K562 (cell line): Measurements from ENCODE around the gene AIF1. TPM values are rescaled to one million over a fixed set of nuclear protein-coding genes. Genes with fewer than 3 reads are reported as not detected.

Experiments used
- BRF1 ChIP-seq: IDR thresholded peaks from 3 replicates; pipeline ENCODE4 v1.6.1; 2011; ENCODE audit warnings: borderline replicate concordance, mild to moderate bottlenecking; ENCODE audit not compliant: insufficient read length; ENCODE audit errors: extremely low read depth
- CBX3 ChIP-seq, 2 experiments: IDR thresholded peaks; 1 replicate in 1 of 2; 2 replicates in 1 of 2; pipeline ENCODE4 v1.6.1; 2012; ENCODE audit warnings: inconsistent platforms in 2 of 2, low read length in 2 of 2, borderline replicate concordance in 1 of 2, control low read depth in 1 of 2
- CHD1 ChIP-seq: fragments of 200-600 bp; sonication (generic); IDR thresholded peaks from one replicate; pipeline ENCODE4 v1.6.1; 2012; ENCODE audit warnings: mild to moderate bottlenecking, moderate library complexity, low read length, inconsistent platforms
- ETS2 ChIP-seq: IDR thresholded peaks from 2 replicates; pipeline ENCODE4 v1.6.1; 2016; ENCODE audit warnings: borderline replicate concordance, missing genetic modification characterization, mild to moderate bottlenecking, moderate library complexity, missing compliant biosample characterization; ENCODE audit not compliant: poor library complexity, severe bottlenecking
- ETV5 ChIP-seq: sonication (generic); formaldehyde crosslinking; IDR thresholded peaks from 2 replicates; pipeline ENCODE4 v1.4.0; 2020; ENCODE audit warnings: low read depth, mild to moderate bottlenecking, missing genetic modification reagents
- EZH2 ChIP-seq: IDR thresholded peaks from 2 replicates; pipeline ENCODE4 v1.6.1; 2012; ENCODE audit warnings: low read depth, mild to moderate bottlenecking, inconsistent platforms, low read length, borderline replicate concordance
- HDGF ChIP-seq: fragments of 450-650 bp; IDR thresholded peaks from 2 replicates; pipeline ENCODE4 v1.6.1; 2016
- JUN ChIP-seq, 2 experiments: sonication (generic) in 1 of 2; formaldehyde crosslinking in 1 of 2; IDR thresholded peaks; 2 replicates each; pipeline versions ENCODE4 v1.6.1 to v1.8.0; 2012 to 2022; ENCODE audit warnings: borderline replicate concordance in 2 of 2, mild to moderate bottlenecking in 2 of 2, improper control_type of control experiment in 1 of 2, low read depth in 1 of 2, low read length in 1 of 2, missing genetic modification reagents in 1 of 2
- KHSRP ChIP-seq: fragments of 450-650 bp; IDR thresholded peaks from 2 replicates; pipeline ENCODE4 v1.6.1; 2017
- MED1 ChIP-seq: sonication (generic); formaldehyde crosslinking; IDR thresholded peaks from 2 replicates; pipeline ENCODE4 v1.8.1; 2023; ENCODE audit warnings: missing genetic modification reagents, borderline replicate concordance
- MYNN ChIP-seq, 2 experiments: sonication (generic); formaldehyde crosslinking in 1 of 2; IDR thresholded peaks; 2 replicates each; pipeline versions ENCODE4 v1.5.0 to v1.6.1; 2016 to 2020; ENCODE audit warnings: antibody characterized with exemption in 1 of 2, missing genetic modification reagents in 1 of 2
- NELFE ChIP-seq: IDR thresholded peaks from 2 replicates; pipeline ENCODE4 v1.6.1; 2011; ENCODE audit warnings: mild to moderate bottlenecking; ENCODE audit not compliant: insufficient read depth, insufficient read length
- PHB ChIP-seq: fragments of 250-450 bp; sonication (Bioruptor Pico); IDR thresholded peaks from 2 replicates; pipeline ENCODE4 v1.5.0; 2021
- PHTF2 ChIP-seq: fragments of 250-450 bp; sonication (Bioruptor Pico); IDR thresholded peaks from 2 replicates; pipeline ENCODE4 v1.5.0; 2021; ENCODE audit warnings: mild to moderate bottlenecking
- RBM39 ChIP-seq: fragments of 200-400 bp; formaldehyde crosslinking; optimal IDR thresholded peaks from 2 replicates; pipeline ENCODE3; 2018; ENCODE audit warnings: low read depth, low read length
- SIRT6 ChIP-seq: IDR thresholded peaks from one replicate; pipeline ENCODE4 v1.6.1; 2012; ENCODE audit warnings: low read depth, mild to moderate bottlenecking, control low read depth, inconsistent platforms, low read length, moderate library complexity
- SMAD3 ChIP-seq: fragments of 450-650 bp; formaldehyde crosslinking; conservative IDR thresholded peaks from 2 replicates; pipeline ENCODE4 v1.4.0; 2020; ENCODE audit warnings: mild to moderate bottlenecking
- THAP12 ChIP-seq: fragments of 250-450 bp; sonication (Bioruptor Pico); IDR thresholded peaks from 2 replicates; pipeline ENCODE4 v1.9.0; 2021; ENCODE audit warnings: mild to moderate bottlenecking, inconsistent platforms
- XRCC5 ChIP-seq: fragments of 200-400 bp; formaldehyde crosslinking; IDR thresholded peaks from 2 replicates; pipeline ENCODE4 v1.6.1; 2017; ENCODE audit warnings: low read depth, mild to moderate bottlenecking, low read length
- YY1 ChIP-seq, 3 experiments: IDR thresholded peaks; 2 replicates each; pipeline ENCODE4 v1.6.1; 2011; ENCODE audit warnings: low read length in 2 of 3, mild to moderate bottlenecking in 2 of 3, moderate library complexity in 2 of 3, borderline replicate concordance in 1 of 3, control low read depth in 1 of 3, low read depth in 1 of 3; ENCODE audit not compliant: insufficient read depth in 3 of 3, insufficient replicate concordance in 2 of 3, control insufficient read depth in 1 of 3, insufficient read length in 1 of 3; ENCODE audit errors: extremely low read depth in 1 of 3
- ZBTB1 ChIP-seq: sonication (generic); formaldehyde crosslinking; IDR thresholded peaks from 2 replicates; pipeline ENCODE4 v1.8.1; 2023; ENCODE audit warnings: missing genetic modification reagents, low read depth, mild to moderate bottlenecking, borderline replicate concordance
- ZEB2 ChIP-seq: fragments of 450-650 bp; IDR thresholded peaks from 2 replicates; pipeline ENCODE4 v1.6.1; 2016
- ZNF431 ChIP-seq: sonication (generic); formaldehyde crosslinking; IDR thresholded peaks from 2 replicates; pipeline ENCODE4 v1.8.0; 2022; ENCODE audit warnings: mild to moderate bottlenecking, missing genetic modification reagents
- polyA plus RNA-seq, 8 experiments: library from polyadenylated mRNA; depleted of rRNA in 4 of 8; stranded (reverse) in 5 of 8; unstranded in 3 of 8; fragments of >200 nt; fragmentation: Nextera tagmentation in 2 of 8; fragmentation: Illumina TruSeq in 1 of 8; extraction: Ambion mirVana in 2 of 8; extraction: Trizol in 1 of 8; gene quantifications; 2 replicates each; pipeline versions ENCODE4 v1.2.1 to v1.2.3, GENCODE V29; 2011 to 2014; ENCODE audit warnings: inconsistent platforms in 1 of 8, missing spikeins in 1 of 8
- total RNA-seq, 7 experiments: library from RNA; depleted of rRNA in 6 of 7; stranded (reverse); fragments of >200 nt in 6 of 7; fragmentation: Illumina TruSeq in 2 of 7; extraction: Trizol in 2 of 7; gene quantifications; 2 replicates each; pipeline versions ENCODE4 v1.2.1 to v1.2.3, GENCODE V29; 2011 to 2021; ENCODE audit warnings: low replicate concordance in 1 of 7
- TF ChIP-seq, protein P1 (sequence below): fragments of 250-450 bp; sonication (Bioruptor Pico); IDR thresholded peaks from 2 replicates; pipeline ENCODE4 v1.8.0; 2022; ENCODE audit warnings: inconsistent platforms, mild to moderate bottlenecking, moderate library complexity, borderline replicate concordance

AIF1 gene
- total and polyA plus RNA-seq, 9 of the 15 experiments (the other 6 are each of a cell fraction or from before 2014, with no cell fraction given), result 9.4 to 33.4 (median 19.4) TPM

DNA sequence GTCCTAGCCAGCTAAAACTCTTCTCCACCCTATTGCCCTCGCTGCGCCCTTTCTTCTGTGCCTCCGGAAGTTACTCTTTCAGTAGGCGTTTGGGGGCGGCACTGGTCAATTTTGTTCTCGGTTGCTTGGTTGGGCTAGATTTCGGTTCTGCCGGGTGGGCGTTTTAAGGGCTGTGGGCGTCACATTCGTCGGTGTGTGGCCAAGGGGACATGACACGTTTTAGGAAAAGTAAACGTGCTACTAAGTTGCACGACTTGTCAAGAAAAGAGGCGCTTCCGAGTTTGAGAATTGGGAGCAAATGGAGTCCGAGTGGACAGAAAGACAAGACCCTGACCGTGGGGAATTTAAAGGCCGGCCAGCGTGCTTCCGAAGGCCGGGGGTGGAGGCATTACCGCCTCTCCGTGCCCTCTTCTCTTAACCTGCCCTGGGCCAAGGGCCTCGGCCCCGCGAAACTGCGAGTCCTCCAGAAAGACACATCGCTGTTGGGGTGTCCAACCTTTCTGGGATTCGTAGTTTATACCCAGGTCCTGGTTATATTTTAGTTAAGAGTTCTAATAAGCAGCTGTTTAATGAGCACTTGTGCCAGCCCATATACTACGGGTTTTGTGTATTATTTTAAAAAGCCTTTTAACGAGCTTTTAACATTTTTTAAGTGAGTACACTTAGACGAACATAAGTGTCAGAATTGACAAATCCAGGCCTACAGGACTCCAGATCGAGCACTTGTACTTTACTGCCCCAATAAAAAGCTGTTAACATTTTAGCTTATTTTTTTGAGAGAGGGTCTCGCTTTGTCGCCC, 38.1 kb downstream of the AIF1 start (continued):
- TF ChIP-seq EZH2 (no peak), CBX3 (IDR thresholded peaks at IDR 0.05; ENCODE audit: borderline replicate concordance in 1 of 2, low read length in 2 of 2) (peak in 1 of 2 experiments; percentile 61; a peak in 2 of 3 replicates), ETS2 (tag) (no peak), THAP12 (CRISPR knock-in tag) (no peak), CHD1 (no peak), ETV5 (CRISPR knock-in tag) (peak; percentile 99), XRCC5 (peak; percentile 76; the same call in 1 of the 2 replicates), YY1 (IDR thresholded peaks at IDR 0.05; ENCODE audit: borderline replicate concordance in 1 of 3, control insufficient read depth in 1 of 3, extremely low read depth in 1 of 3, insufficient read depth in 3 of 3, insufficient read length in 1 of 3, insufficient replicate concordance in 2 of 3, low read depth in 1 of 3, low read length in 2 of 3) (peak in 1 of 3 experiments; percentile 71), KHSRP (no peak), ZNF431 (CRISPR knock-in tag) (0 out of 2 replicates have a peak, but pooled peaks have one; percentile 60), JUN (IDR thresholded peaks at IDR 0.05; ENCODE audit: borderline replicate concordance, low read depth, low read length) (no peak), JUN (CRISPR knock-in tag; IDR thresholded peaks at IDR 0.05; ENCODE audit: borderline replicate concordance) (0 out of 2 replicates have a peak, but pooled peaks have one; percentile 36), RBM39 (peak; percentile 95), PHTF2 (CRISPR knock-in tag) (no peak), PHB (CRISPR knock-in tag) (peak; percentile 56; the same call in 1 of the 2 replicates), HDGF (peak; percentile 81), SIRT6 (no peak), SMAD3 (CRISPR knock-in tag) (peak; percentile 66; the same call in 1 of the 2 replicates), NELFE (no peak), MYNN (IDR thresholded peaks at IDR 0.05) (no peak; the same call in 1 of the 2 replicates), MYNN (CRISPR knock-in tag; IDR thresholded peaks at IDR 0.05) (no peak), BRF1 (no peak), ZEB2 (peak; percentile 70), ZBTB1 (CRISPR knock-in tag) (no peak), MED1 (CRISPR knock-in tag) (no peak)
- TF ChIP-seq, protein P1, sequence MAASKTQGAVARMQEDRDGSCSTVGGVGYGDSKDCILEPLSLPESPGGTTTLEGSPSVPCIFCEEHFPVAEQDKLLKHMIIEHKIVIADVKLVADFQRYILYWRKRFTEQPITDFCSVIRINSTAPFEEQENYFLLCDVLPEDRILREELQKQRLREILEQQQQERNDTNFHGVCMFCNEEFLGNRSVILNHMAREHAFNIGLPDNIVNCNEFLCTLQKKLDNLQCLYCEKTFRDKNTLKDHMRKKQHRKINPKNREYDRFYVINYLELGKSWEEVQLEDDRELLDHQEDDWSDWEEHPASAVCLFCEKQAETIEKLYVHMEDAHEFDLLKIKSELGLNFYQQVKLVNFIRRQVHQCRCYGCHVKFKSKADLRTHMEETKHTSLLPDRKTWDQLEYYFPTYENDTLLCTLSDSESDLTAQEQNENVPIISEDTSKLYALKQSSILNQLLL (CRISPR knock-in tag), result no peak
